BJ (cell line): ENCODE measurements around the gene UST. TPM values are rescaled to one million over a fixed set of nuclear protein-coding genes. Genes with fewer than 3 reads are reported as not detected.
"Not testable (repeated sequence)": the region's sequence is repeated elsewhere in the genome, so short reads cannot be mapped to it uniquely, and the experiment has no call there.

Source experiments
- CTCF ChIA-PET: fragments of 350-600 bp; formaldehyde crosslinking; extraction: SDS; loops from one replicate; lab custom pipeline; 2021; ENCODE audit warnings: antibody characterized with exemption, inconsistent platforms; lab: Yijun Ruan, JAX
- POLR2A ChIA-PET: fragments of 300-600 bp; sonication (Branson Sonifier 250); formaldehyde crosslinking; extraction: SDS; loops from one replicate; lab custom pipeline; 2021; ENCODE audit warnings: antibody characterized with exemption; lab: Charles Lee
- DNase-seq: peaks from one replicate; pipeline ENCODE4 v3.0.0-alpha.2; 2011; ENCODE audit warnings: low read depth
- H3K27me3 ChIP-seq: 2 replicates; pipeline ENCODE4 v1.6.0; 2011; ENCODE audit warnings: low read length; ENCODE audit not compliant: control insufficient read depth, insufficient read depth
- H3K36me3 ChIP-seq: 2 replicates; pipeline ENCODE4 v1.5.1; 2011; ENCODE audit warnings: low read length; ENCODE audit not compliant: control insufficient read depth, insufficient read depth
- H3K4me3 ChIP-seq: 2 replicates; pipeline ENCODE4 v1.5.1; 2011; ENCODE audit warnings: low read depth, mild to moderate bottlenecking, control low read depth, low read length
- polyA plus RNA-seq: library from polyadenylated mRNA; depleted of rRNA; stranded (reverse); fragments of >200 nt; gene quantifications from 2 replicates; pipeline ENCODE4 v1.2.3, GENCODE V29; 2011
- TF ChIP-seq, protein P1 (sequence below): IDR thresholded peaks from 2 replicates; pipeline ENCODE4 v1.5.1; 2011; ENCODE audit warnings: low read depth, mild to moderate bottlenecking, control low read depth, inconsistent platforms, low read length, moderate library complexity; ENCODE audit not compliant: insufficient read depth

UST gene
- polyA plus RNA-seq, 1 experiment: 6.8 TPM

GRCh38 chr6:148854992-148855391, 108.2 kb downstream of the UST start:
- Histone ChIP-seq H3K36me3 (no peaks in the 10 kb centered on the region), H3K27me3 (0 out of 2 replicates have a peak, but pooled peaks cover 2% of the 10 kb centered on the region), H3K4me3 (no peak overlapping the region)
- ChIA-PET CTCF (interaction anchor here (1.8 kb wide), 1 partner anchor 8 kb away, joined by 4 read pairs; no protein-coding TSS in a partner anchor), POLR2A (no interaction called here)
- DNase-seq: no peak
- TF ChIP-seq, protein P1, sequence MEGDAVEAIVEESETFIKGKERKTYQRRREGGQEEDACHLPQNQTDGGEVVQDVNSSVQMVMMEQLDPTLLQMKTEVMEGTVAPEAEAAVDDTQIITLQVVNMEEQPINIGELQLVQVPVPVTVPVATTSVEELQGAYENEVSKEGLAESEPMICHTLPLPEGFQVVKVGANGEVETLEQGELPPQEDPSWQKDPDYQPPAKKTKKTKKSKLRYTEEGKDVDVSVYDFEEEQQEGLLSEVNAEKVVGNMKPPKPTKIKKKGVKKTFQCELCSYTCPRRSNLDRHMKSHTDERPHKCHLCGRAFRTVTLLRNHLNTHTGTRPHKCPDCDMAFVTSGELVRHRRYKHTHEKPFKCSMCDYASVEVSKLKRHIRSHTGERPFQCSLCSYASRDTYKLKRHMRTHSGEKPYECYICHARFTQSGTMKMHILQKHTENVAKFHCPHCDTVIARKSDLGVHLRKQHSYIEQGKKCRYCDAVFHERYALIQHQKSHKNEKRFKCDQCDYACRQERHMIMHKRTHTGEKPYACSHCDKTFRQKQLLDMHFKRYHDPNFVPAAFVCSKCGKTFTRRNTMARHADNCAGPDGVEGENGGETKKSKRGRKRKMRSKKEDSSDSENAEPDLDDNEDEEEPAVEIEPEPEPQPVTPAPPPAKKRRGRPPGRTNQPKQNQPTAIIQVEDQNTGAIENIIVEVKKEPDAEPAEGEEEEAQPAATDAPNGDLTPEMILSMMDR: no peak

DNA sequence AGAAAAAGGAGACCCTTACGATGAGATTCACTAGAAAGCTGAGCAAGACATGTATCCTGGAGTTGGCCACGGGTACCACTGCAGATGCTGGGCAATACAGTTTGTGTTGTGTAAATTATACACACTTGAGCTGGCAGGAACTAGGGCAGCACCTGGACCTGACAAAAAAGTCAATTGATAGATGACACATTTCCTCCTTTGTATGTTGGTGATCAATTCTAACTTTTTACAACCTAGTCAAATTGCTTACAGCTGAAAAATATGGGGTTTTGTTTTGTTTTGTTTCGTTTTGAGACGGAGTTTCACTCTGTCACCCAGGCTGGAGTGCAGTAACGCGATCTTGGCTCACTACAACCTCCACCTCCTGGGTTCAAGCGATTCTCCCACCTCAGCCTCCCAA, 108.9 kb downstream of the UST start:
- Histone ChIP-seq H3K4me3 (no peak overlapping the region), H3K36me3 (no peaks in the 10 kb centered on the region), H3K27me3 (no peaks in the 10 kb centered on the region)
- TF ChIP-seq, protein P1: no peak
- POLR2A ChIA-PET: no interaction called here
- CTCF ChIA-PET: interaction anchor here (1.8 kb wide), 1 partner anchor 9 kb away, joined by 4 read pairs; no protein-coding TSS in a partner anchor
- DNase-seq: no peak

DNA sequence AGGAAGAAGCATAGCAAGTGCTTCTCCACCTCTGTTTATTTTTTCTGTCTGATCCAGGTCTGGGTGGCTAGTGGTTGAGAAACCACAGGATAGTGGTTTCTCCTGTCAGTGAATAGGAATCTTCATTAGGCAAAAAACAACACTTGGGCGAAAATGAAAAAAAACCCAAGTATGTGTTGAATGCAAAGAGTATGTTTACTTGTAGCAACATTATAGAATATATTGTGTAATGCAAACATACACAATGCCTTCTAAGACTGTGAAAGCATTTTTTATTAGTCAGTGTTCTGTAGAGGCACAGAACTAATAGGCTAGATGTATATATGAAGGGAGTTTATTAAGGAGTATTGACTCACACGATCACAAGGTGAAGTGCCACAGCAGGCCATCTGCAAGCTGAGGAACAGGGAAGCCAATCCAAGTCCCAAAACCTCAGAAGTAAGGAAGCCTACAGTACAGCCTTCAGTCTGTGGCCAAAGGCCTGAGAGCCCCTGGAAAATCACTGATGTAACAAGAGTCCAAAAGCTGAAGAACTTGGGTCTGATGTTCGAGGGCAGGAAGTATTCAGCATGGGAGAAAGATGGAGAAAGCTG, 111.1 kb downstream of the UST start:
- peak; percentile 59 for DNase-seq
- POLR2A ChIA-PET: no interaction called here
- Histone ChIP-seq H3K27me3 (no peaks in the 10 kb centered on the region), H3K36me3 (no peaks in the 10 kb centered on the region), H3K4me3 (no peak overlapping the region)
- CTCF ChIA-PET: interaction anchor here (0.9 kb wide), 1 partner anchor 161 kb away, joined by 3 read pairs; no protein-coding TSS in a partner anchor
- TF ChIP-seq, protein P1: no peak

- H3K36me3 ChIP-seq, H3K4me3 ChIP-seq, CTCF ChIA-PET, DNase-seq, H3K27me3 ChIP-seq, POLR2A ChIA-PET: not testable (repeated sequence)
Measured at GRCh38 chr6:148864132-148864531, 117.3 kb downstream of the UST start.

DNA sequence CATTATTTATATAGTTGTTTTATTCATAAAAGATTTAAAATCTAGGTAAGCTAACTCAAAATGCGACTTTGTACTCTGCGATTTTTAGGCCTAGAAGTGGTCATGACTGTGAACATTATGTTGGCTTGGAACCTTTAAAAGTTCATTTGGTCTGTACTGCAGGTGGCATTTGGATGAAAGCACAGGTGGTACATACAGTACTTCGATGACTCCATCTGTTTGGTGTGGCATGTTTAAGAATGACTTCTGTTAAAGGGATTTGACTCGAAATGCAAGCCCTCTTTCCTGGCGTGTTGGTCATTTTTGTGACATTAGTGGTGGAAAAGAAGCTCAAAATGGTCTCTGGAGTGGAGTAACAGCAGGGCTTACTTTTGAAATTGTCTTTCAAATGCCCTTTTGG, 118.1 kb downstream of the UST start:
- ChIA-PET POLR2A (no interaction called here), CTCF (no interaction called here)
- no peak overlapping the region for H3K4me3 ChIP-seq
- TF ChIP-seq, protein P1: no peak
- H3K36me3 ChIP-seq: no peaks in the 10 kb centered on the region
- DNase-seq: no peak
- H3K27me3 ChIP-seq: no peaks in the 10 kb centered on the region
